A549 (cell line): ENCODE measurements around the gene RHBDL1. TPM values are rescaled to one million over a fixed set of nuclear protein-coding genes. Genes with fewer than 3 reads are reported as not detected.

ENCODE experiments used
- ATAC-seq, 2 experiments: fragments of 200-7000 bp in 1 of 2; fragments of >200 bp in 1 of 2; cut with Nextera tagmentation in 1 of 2; cut with Tn5 transposase in 1 of 2; 3 replicates each; pipeline versions ENCODE4 v1.8.0 to v1.9.1; 2018 to 2020; ENCODE audit warnings: mild to moderate bottlenecking in 1 of 2, moderate library complexity in 1 of 2
- CTCF ChIA-PET: fragments of 300-600 bp; sonication (Branson Sonifier 250); formaldehyde crosslinking; extraction: SDS; loops from one replicate; lab custom pipeline; 2021; ENCODE audit warnings: antibody characterized with exemption, inconsistent platforms; lab: Yijun Ruan, JAX
- POLR2A ChIA-PET: fragments of 350-600 bp; formaldehyde crosslinking; extraction: SDS; loops from one replicate; lab custom pipeline; 2021; ENCODE audit warnings: antibody characterized with exemption, inconsistent platforms; lab: Yijun Ruan, JAX
- DNase-seq, 2 experiments: peaks; one replicate each; pipeline versions ENCODE4 v3.0.0 to v3.0.0-alpha.2; 2011 to 2016; ENCODE audit warnings: low read depth in 1 of 2, low spot score in 1 of 2
- FAIRE-seq: peaks from 2 replicates; lab custom pipeline; 2011; peaks lifted over from hg19 to GRCh38; lab: Jason Lieb, UNC
- H3K27ac ChIP-seq, 2 experiments: fragments of >200 bp; sonication (Bioruptor Twin); formaldehyde crosslinking; 3 replicates each; pipeline ENCODE4 v1.5.1; 2016 to 2017
- H3K4me1 ChIP-seq: fragments of >200 bp; sonication (Bioruptor Twin); formaldehyde crosslinking; 3 replicates; pipeline ENCODE4 v1.6.1; 2016
- H3K4me2 ChIP-seq: fragments of >200 bp; sonication (Bioruptor Twin); formaldehyde crosslinking; 3 replicates; pipeline ENCODE4 v1.6.1; 2016
- H3K4me3 ChIP-seq: fragments of >200 bp; sonication (Bioruptor Twin); formaldehyde crosslinking; 3 replicates; pipeline ENCODE4 v1.5.1; 2016
- H3K9me3 ChIP-seq: fragments of >200 bp; sonication (Bioruptor Twin); formaldehyde crosslinking; 3 replicates; pipeline ENCODE4 v1.6.1; 2016
- CHD2 ChIP-seq: fragments of 150-350 bp; IDR thresholded peaks from 2 replicates; pipeline ENCODE4 v1.6.1; 2014; ENCODE audit warnings: low read length; ENCODE audit not compliant: partially characterized antibody
- EHF ChIP-seq: fragments of 250-450 bp; sonication (Bioruptor Pico); IDR thresholded peaks from 2 replicates; pipeline ENCODE4 v1.5.0; 2020; ENCODE audit warnings: mild to moderate bottlenecking
- EHMT2 ChIP-seq: fragments of 200-600 bp; sonication (generic); IDR thresholded peaks from 2 replicates; pipeline ENCODE4 v1.6.1; 2016; ENCODE audit warnings: antibody characterized with exemption, low read depth, mild to moderate bottlenecking, moderate library complexity
- ESRRA ChIP-seq: fragments of 150-350 bp; IDR thresholded peaks from 2 replicates; pipeline ENCODE4 v1.6.1; 2014; ENCODE audit warnings: mild to moderate bottlenecking, low read length, borderline replicate concordance
- FOSL2 ChIP-seq, 2 experiments: fragments of 450-650 bp in 1 of 2; fragments of >200 bp in 1 of 2; sonication (Bioruptor Twin) in 1 of 2; formaldehyde crosslinking; IDR thresholded peaks; 2 replicates each; pipeline versions ENCODE4 v1.5.0 to v1.6.1; 2016 to 2020; ENCODE audit warnings: mild to moderate bottlenecking in 1 of 2, moderate library complexity in 1 of 2
- HEYL ChIP-seq: fragments of 250-450 bp; sonication (Bioruptor Pico); IDR thresholded peaks from 2 replicates; pipeline ENCODE4 v1.8.0; 2021; ENCODE audit warnings: mild to moderate bottlenecking, moderate library complexity
- HOXA7 ChIP-seq: fragments of 250-450 bp; sonication (Bioruptor Pico); IDR thresholded peaks from 2 replicates; pipeline ENCODE4 v1.5.0; 2020; ENCODE audit warnings: mild to moderate bottlenecking, moderate library complexity
- HOXB13 ChIP-seq: fragments of 250-450 bp; sonication (Bioruptor Pico); IDR thresholded peaks from 2 replicates; pipeline ENCODE4 v1.5.0; 2020; ENCODE audit warnings: low read depth, mild to moderate bottlenecking, moderate library complexity
- HOXB5 ChIP-seq: fragments of 250-450 bp; sonication (Bioruptor Pico); IDR thresholded peaks from 2 replicates; pipeline ENCODE4 v1.5.0; 2020; ENCODE audit warnings: mild to moderate bottlenecking, moderate library complexity
- JUN ChIP-seq, 2 experiments: fragments of >200 bp; sonication (Bioruptor Twin); formaldehyde crosslinking; IDR thresholded peaks; 2 replicates in 1 of 2; 3 replicates in 1 of 2; pipeline ENCODE4 v1.6.1; 2016 to 2017
- MAFK ChIP-seq: fragments of 450-650 bp; IDR thresholded peaks from 2 replicates; pipeline ENCODE4 v1.6.1; 2014; ENCODE audit not compliant: partially characterized antibody
- MYC ChIP-seq: IDR thresholded peaks from 2 replicates; pipeline ENCODE4 v1.6.1; 2012; ENCODE audit warnings: mild to moderate bottlenecking, inconsistent platforms, low read length, improper control_type of control experiment, borderline replicate concordance
- POLR2A ChIP-seq: IDR thresholded peaks from 2 replicates; pipeline ENCODE4 v1.6.1; 2012; ENCODE audit warnings: mild to moderate bottlenecking, low read length
- RNF2 ChIP-seq: fragments of 200-600 bp; sonication (generic); IDR thresholded peaks from 2 replicates; pipeline ENCODE4 v1.6.1; 2016; ENCODE audit warnings: low read depth, mild to moderate bottlenecking, antibody characterized with exemption, moderate library complexity, borderline replicate concordance
- SREBF2 ChIP-seq: fragments of 450-650 bp; IDR thresholded peaks from 2 replicates; pipeline ENCODE4 v1.6.1; 2014; ENCODE audit warnings: mild to moderate bottlenecking, moderate library complexity
- WGBS: methylation state at CpG from one replicate; pipeline ENCODE4 v1.1.6; 2017; ENCODE audit errors: missing lambda C conversion rate; 5-methylcytosine and 5-hydroxymethylcytosine counted together
- polyA plus RNA-seq, 4 experiments: library from polyadenylated mRNA; depleted of rRNA in 3 of 4; stranded (reverse); fragments of >200 nt; fragmentation: RNase III in 1 of 4; extraction: RNeasy Plus Mini Kit Qiagen cat#74134 plus additional on column Dnase treatment in 1 of 4; gene quantifications; 2 replicates in 3 of 4; 3 replicates in 1 of 4; pipeline ENCODE4 v1.2.3, GENCODE V29; 2011 to 2017
- TF ChIP-seq, protein P1 (sequence below): fragments of >200 bp; sonication (Bioruptor Twin); formaldehyde crosslinking; IDR thresholded peaks from 3 replicates; pipeline ENCODE4 v1.5.1; 2016
- TF ChIP-seq, protein P2 (sequence below): fragments of 200-600 bp; sonication (generic); IDR thresholded peaks from 2 replicates; pipeline ENCODE4 v1.6.1; 2016; ENCODE audit warnings: antibody characterized with exemption, mild to moderate bottlenecking, moderate library complexity
- TF ChIP-seq, protein P3 (sequence below): fragments of 150-350 bp; IDR thresholded peaks from 2 replicates; pipeline ENCODE4 v1.6.1; 2014; ENCODE audit warnings: low read depth, mild to moderate bottlenecking, low read length
- TF ChIP-seq, protein P4 (sequence below): fragments of 250-450 bp; sonication (Bioruptor Pico); IDR thresholded peaks from 2 replicates; pipeline ENCODE4 v1.5.0; 2021; ENCODE audit warnings: mild to moderate bottlenecking, moderate library complexity, borderline replicate concordance
- TF ChIP-seq, protein P5 (sequence below): IDR thresholded peaks from 2 replicates; pipeline ENCODE4 v1.6.1; 2012

Gene RHBDL1
- polyA plus RNA-seq, 2 of the 4 experiments (the other 2 are of a cell fraction), result 0.56 to 1.4 TPM

DNA sequence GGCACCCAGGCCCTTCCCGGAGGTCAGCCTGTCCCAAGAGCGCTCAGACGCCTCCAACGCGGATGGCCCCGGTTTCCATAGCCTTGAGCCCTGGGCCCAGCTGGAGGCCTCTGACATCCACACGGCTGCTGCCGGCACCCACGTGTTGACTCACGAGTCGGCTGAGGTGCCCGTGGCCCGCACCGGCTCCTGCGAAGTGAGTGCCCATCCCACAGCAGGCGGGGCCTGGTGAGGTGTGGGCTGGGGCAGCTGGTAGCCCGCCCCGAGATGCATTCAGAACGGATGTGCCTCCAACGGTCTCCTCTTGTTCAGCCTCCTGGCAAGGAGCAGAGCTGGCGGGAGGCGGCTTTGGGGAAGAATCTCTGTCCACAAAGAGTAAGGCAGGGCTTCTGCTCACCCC lies 23.6 kb upstream of the RHBDL1 start (continued):
- TF ChIP-seq HOXB13 (CRISPR knock-in tag), result no peak
- TF ChIP-seq POLR2A, result no peak
- no peak for TF ChIP-seq HEYL
- TF ChIP-seq JUN (IDR thresholded peaks at IDR 0.05), result no peak
- TF ChIP-seq FOSL2 (IDR thresholded peaks at IDR 0.05), result no peak
- no peak for TF ChIP-seq FOSL2 (CRISPR knock-in tag; IDR thresholded peaks at IDR 0.05)
- no peak for TF ChIP-seq CHD2

DNA sequence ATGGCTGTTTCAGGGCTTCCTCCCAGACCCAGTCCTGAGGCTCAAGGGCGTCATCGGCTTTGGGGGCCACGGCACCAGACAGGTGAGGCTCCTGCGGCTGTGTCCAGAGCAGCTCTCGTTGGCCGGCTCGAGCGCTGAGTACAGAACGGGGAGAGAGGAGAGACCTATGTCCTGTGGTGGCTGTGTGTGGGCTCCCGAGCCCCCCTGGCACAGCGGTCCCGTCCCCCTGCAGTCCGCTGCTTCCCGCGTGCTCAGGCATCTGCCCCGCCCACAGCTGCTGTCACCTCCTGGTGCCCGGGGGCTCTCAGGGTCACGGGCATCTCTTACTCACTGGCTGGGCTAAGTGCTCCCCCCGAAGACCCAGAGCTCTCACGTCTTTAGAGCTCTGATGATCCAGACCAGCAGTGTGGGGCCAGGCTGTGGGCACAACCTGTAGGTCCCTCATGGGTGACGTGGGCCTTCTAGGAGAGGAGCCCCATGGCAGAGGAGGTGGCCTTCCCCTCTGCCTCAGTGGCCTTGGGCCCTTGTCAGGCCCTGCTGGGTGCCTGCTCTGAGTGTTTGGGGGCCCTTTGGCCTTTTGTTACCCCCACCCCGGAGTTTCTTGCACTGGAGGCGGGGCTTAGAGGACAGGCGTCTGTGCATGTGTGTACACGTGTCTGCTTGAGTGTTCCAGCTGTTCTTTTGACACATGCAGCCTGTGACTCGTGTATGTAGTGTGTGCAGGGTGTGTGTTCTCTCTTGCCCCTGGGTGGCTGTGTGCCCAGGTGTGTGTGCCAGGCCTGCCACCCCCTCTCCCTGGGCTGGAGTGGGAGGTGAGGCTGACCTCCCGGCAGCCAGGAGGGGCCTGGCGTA lies 22.8 kb upstream of the RHBDL1 start:
- no peak overlapping the region for H3K27ac ChIP-seq
- H3K4me2 ChIP-seq, result no peak overlapping the region
- peaks cover 15% of the 10 kb centered on the region for H3K4me1 ChIP-seq
- no peaks in the 10 kb centered on the region for H3K9me3 ChIP-seq
- TF ChIP-seq MAFK (no peak), POLR2A (no peak), HEYL (no peak), SREBF2 (no peak), FOSL2 (IDR thresholded peaks at IDR 0.05) (no peak), FOSL2 (CRISPR knock-in tag; IDR thresholded peaks at IDR 0.05) (no peak), HOXA7 (CRISPR knock-in tag) (no peak), HOXB5 (no peak), ESRRA (no peak), EHF (CRISPR knock-in tag) (no peak), RNF2 (no peak), MYC (no peak), EHMT2 (no peak)
- TF ChIP-seq, protein P1, sequence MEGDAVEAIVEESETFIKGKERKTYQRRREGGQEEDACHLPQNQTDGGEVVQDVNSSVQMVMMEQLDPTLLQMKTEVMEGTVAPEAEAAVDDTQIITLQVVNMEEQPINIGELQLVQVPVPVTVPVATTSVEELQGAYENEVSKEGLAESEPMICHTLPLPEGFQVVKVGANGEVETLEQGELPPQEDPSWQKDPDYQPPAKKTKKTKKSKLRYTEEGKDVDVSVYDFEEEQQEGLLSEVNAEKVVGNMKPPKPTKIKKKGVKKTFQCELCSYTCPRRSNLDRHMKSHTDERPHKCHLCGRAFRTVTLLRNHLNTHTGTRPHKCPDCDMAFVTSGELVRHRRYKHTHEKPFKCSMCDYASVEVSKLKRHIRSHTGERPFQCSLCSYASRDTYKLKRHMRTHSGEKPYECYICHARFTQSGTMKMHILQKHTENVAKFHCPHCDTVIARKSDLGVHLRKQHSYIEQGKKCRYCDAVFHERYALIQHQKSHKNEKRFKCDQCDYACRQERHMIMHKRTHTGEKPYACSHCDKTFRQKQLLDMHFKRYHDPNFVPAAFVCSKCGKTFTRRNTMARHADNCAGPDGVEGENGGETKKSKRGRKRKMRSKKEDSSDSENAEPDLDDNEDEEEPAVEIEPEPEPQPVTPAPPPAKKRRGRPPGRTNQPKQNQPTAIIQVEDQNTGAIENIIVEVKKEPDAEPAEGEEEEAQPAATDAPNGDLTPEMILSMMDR, result no peak
- TF ChIP-seq, protein P2, sequence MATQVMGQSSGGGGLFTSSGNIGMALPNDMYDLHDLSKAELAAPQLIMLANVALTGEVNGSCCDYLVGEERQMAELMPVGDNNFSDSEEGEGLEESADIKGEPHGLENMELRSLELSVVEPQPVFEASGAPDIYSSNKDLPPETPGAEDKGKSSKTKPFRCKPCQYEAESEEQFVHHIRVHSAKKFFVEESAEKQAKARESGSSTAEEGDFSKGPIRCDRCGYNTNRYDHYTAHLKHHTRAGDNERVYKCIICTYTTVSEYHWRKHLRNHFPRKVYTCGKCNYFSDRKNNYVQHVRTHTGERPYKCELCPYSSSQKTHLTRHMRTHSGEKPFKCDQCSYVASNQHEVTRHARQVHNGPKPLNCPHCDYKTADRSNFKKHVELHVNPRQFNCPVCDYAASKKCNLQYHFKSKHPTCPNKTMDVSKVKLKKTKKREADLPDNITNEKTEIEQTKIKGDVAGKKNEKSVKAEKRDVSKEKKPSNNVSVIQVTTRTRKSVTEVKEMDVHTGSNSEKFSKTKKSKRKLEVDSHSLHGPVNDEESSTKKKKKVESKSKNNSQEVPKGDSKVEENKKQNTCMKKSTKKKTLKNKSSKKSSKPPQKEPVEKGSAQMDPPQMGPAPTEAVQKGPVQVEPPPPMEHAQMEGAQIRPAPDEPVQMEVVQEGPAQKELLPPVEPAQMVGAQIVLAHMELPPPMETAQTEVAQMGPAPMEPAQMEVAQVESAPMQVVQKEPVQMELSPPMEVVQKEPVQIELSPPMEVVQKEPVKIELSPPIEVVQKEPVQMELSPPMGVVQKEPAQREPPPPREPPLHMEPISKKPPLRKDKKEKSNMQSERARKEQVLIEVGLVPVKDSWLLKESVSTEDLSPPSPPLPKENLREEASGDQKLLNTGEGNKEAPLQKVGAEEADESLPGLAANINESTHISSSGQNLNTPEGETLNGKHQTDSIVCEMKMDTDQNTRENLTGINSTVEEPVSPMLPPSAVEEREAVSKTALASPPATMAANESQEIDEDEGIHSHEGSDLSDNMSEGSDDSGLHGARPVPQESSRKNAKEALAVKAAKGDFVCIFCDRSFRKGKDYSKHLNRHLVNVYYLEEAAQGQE, result no peak
- TF ChIP-seq, protein P3, sequence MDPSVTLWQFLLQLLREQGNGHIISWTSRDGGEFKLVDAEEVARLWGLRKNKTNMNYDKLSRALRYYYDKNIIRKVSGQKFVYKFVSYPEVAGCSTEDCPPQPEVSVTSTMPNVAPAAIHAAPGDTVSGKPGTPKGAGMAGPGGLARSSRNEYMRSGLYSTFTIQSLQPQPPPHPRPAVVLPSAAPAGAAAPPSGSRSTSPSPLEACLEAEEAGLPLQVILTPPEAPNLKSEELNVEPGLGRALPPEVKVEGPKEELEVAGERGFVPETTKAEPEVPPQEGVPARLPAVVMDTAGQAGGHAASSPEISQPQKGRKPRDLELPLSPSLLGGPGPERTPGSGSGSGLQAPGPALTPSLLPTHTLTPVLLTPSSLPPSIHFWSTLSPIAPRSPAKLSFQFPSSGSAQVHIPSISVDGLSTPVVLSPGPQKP, result no peak
- TF ChIP-seq, protein P4, sequence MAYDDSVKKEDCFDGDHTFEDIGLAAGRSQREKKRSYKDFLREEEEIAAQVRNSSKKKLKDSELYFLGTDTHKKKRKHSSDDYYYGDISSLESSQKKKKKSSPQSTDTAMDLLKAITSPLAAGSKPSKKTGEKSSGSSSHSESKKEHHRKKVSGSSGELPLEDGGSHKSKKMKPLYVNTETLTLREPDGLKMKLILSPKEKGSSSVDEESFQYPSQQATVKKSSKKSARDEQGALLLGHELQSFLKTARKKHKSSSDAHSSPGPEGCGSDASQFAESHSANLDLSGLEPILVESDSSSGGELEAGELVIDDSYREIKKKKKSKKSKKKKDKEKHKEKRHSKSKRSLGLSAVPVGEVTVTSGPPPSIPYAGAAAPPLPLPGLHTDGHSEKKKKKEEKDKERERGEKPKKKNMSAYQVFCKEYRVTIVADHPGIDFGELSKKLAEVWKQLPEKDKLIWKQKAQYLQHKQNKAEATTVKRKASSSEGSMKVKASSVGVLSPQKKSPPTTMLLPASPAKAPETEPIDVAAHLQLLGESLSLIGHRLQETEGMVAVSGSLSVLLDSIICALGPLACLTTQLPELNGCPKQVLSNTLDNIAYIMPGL (CRISPR knock-in tag), result no peak
- TF ChIP-seq, protein P5, sequence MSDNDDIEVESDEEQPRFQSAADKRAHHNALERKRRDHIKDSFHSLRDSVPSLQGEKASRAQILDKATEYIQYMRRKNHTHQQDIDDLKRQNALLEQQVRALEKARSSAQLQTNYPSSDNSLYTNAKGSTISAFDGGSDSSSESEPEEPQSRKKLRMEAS, result no peak
- WGBS, result 89% methylated on average over 26 of the region's 28 CpGs
- H3K4me3 ChIP-seq, result no peak overlapping the region
- DNase-seq (no peak), FAIRE-seq (no peak), ATAC-seq (no peak)
- ChIA-PET POLR2A (no interaction called here), CTCF (interaction anchor here (1.0 to 6.1 kb wide), 6 partner anchors 7 to 23 kb away, joined by 3 to 64 read pairs (median 7); partner anchors contain the start of genes METTL26 and RHOT2)
